Cerebellar nuclear complex (tissue), 1 donor: ENCODE measurements around the gene NUDT2.
"Not testable (repeated sequence)": the region's sequence is repeated elsewhere in the genome, so short reads cannot be mapped to it uniquely, and the experiment has no call there.

ENCODE experiments used
- DNase-seq, 2 experiments: peaks; one replicate each; lab custom pipeline; 2025; lab: John Stamatoyannopoulos, UW

Gene NUDT2

GRCh38 chr9:34328987-34329832 lies at the start of gene NUDT2, which contains the start of gene KIF24:
TSS of gene NUDT2 (plus strand) at chr9:34329569. CDS start at chr9:34339040, 9,471 bp downstream.
TSS of gene KIF24 (minus strand) at chr9:34329268. CDS start at chr9:34311346, 17,922 bp downstream.
- peak; percentile 91 to 97 for DNase-seq

GRCh38 chr9:34282096-34282495 lies 47.3 kb upstream of the NUDT2 start:
- DNase-seq: no peak

DNA sequence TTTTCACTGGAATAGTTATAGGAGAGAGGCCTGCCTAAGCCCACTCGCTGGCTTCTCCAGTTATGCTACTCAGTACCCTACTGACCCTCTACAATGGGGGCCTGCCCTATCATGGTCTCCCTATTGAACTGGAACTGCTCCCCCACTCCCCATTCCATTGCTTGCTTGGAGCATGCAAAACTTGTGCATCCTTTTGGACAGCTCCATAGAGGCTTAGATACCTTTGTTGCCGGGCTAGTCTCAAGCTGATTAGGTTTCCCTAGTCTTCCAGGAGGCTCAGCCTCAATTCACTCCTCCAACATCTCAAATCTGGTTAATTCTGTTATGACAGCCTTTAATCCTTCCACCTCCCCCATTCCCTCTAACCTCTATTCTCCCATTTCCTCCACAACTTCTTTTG lies 40.2 kb upstream of the NUDT2 start:
- no peak for DNase-seq

- no peak for DNase-seq
Observed at GRCh38 chr9:34291023-34291422, 38.3 kb upstream of the NUDT2 start.

GRCh38 chr9:34291423-34291822 lies 37.9 kb upstream of the NUDT2 start:
- no peak for DNase-seq

- DNase-seq: no peak
Observed at GRCh38 chr9:34292552-34292951, 36.8 kb upstream of the NUDT2 start.

GRCh38 chr9:34301064-34301463 lies 28.3 kb upstream of the NUDT2 start:
- not testable (repeated sequence) for DNase-seq

GRCh38 chr9:34308316-34308715 lies 21.1 kb upstream of the NUDT2 start:
- DNase-seq: not testable (repeated sequence)

GRCh38 chr9:34310215-34310614 lies 19.2 kb upstream of the NUDT2 start:
- DNase-seq: no peak

- no peak for DNase-seq
Observed at GRCh38 chr9:34311499-34312185, 17.7 kb upstream of the NUDT2 start.

GRCh38 chr9:34317436-34317835 lies 11.9 kb upstream of the NUDT2 start:
- no peak for DNase-seq

GRCh38 chr9:34318163-34318790 lies 11.1 kb upstream of the NUDT2 start:
- no peak for DNase-seq

DNA sequence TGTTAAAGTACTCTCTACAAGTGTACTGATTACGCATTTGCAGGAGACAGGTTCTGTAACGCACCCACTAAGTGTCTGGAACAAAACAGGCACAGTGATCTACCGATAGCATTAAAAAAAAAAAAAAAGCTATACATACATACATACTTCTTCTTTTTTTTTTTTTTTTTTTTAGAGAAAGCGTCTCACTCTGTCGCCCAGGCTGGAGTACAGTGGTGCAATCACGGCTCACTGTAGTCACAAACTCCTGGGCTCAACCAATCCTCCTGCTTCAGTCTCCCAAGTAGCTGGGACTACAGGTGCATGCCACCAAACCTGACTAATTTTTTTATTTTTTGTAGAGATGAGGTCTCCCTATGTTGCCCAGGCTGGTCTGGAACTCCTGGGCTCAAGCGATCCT lies 7.9 kb upstream of the NUDT2 start:
- no peak for DNase-seq

DNA sequence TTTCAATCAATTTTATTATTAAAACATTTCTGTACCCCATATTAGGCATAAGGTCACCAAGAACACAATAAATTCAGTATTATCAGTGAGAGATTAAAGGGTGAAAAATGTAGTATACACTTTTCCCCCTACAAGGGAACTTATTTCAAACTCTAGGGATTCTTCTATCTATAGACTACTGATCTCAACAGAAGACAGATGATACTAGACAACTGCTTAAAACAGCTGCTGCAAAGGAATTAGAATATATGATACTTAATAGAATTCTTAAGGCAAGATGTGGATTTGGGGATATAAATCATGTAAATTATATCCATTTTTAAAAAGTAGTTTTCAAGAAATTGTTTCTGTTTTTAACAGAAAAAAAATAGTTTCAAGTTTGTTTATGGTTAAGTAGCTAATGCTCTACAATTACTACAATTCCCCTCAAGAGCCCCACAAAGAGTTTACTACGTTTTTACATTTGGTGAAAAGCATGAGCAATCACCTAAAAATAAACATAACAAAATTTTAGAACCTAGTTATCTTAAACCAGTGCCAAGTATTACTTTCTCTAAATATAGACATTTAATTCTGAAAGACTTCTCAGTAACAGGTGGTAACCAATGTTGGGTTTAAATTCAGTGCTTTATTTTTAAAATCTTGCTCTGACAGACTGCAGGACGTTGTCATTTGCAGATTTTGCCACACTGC lies 6.3 kb upstream of the NUDT2 start:
- no peak for DNase-seq

GRCh38 chr9:34326690-34327089 lies 2.7 kb upstream of the NUDT2 start:
- no peak for DNase-seq

- no peak for DNase-seq
Observed at GRCh38 chr9:34328500-34328986, 826 bp upstream of the NUDT2 start.

DNA sequence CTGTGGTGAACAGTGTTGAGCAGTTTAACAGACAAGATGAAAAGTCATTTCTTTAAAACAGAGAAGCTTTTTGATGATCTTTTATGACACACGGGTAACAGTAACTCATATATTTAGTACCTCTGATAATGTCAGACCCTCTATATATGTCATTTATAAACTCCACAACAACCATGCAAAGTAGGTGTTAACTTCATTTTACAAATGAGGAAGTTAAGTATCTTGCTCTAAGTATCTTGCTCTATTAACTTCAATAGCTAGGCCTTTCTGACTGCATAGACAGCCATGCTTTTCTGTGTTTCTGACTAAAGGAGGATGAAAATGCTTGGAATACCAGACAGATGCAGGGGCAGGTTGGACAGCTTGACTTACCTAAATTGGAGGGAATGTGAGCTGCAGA lies 1.8 kb downstream of the NUDT2 start:
- DNase-seq: no peak

GRCh38 chr9:34332076-34332964 lies 3.0 kb downstream of the NUDT2 start:
- DNase-seq: peak in 1 of 2 experiments; percentile 26

- no peak for DNase-seq
Observed at GRCh38 chr9:34333836-34334235, 4.5 kb downstream of the NUDT2 start.

- DNase-seq: no peak
Observed at GRCh38 chr9:34334337-34334824, 5.0 kb downstream of the NUDT2 start.

GRCh38 chr9:34334916-34335315 lies 5.5 kb downstream of the NUDT2 start:
- DNase-seq: no peak
